GM19438 (cell line): Measurements from ENCODE around the gene GSK3B.
"Not testable (repeated sequence)": the region's sequence is repeated elsewhere in the genome, so short reads cannot be mapped to it uniquely, and the experiment has no call there.

Experiments used
- ATAC-seq: cut with Tn5 transposase; IDR thresholded peaks from one replicate; pipeline ENCODE4 v1.9.1; 2021; ENCODE audit warnings: low read depth; ENCODE audit not compliant: unreplicated experiment

Gene GSK3B

DNA sequence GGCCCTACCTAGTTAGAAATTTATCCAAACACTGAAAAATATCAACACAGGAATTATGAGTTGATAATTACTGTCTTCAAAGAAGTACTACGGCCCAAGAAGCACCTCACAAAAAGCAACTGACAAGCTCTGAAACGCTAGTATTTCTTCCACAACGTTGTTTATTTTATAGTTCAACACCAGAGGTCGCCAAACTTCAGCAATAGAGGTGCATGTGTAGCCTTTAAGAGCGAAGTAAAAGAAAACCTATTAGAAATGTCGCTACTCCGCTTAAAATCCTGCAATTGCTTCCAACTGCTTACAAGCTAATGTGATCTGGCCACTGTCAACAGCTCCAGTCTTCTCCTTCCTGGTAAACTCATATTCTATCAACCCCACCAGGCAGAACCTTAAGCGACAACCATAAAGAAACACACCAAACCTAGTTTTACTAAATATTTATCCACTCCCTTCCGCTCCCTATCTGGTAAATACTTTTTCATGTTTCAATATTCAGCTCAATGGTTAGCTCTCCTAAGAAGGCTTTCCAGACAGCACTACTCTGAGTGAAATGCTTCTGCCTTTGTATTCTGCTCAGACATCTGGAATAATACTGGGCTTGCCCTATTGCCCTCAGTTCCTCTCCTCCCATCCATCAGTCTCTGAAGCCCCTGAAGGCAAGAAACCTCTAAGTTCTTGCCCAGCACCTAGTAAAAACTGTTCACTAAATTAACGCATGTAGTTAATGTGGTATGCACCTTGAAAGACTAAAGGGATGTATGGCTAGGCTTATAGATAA lies 202.1 kb downstream of the GSK3B start:
- ATAC-seq = no peak

DNA sequence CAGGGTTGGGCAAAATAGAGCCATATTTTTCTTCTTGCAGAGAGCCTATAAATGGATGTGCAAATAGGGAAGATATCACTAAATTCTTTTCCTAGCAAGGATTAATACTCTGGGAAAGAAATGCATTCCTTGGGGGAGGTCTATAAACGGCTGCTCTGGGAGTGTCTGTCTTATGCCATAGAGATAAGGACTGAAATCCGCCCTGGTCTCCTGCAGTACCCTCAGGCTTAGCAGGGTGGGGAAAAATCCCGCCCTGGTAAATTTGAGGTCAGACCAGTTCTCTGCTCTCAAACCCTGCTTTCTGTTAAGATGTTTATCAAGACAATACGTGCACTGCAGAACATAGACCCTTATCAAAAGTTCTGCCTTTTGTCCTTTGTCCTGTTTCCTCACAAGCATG lies 205.6 kb downstream of the GSK3B start:
- not testable (repeated sequence) for ATAC-seq

DNA sequence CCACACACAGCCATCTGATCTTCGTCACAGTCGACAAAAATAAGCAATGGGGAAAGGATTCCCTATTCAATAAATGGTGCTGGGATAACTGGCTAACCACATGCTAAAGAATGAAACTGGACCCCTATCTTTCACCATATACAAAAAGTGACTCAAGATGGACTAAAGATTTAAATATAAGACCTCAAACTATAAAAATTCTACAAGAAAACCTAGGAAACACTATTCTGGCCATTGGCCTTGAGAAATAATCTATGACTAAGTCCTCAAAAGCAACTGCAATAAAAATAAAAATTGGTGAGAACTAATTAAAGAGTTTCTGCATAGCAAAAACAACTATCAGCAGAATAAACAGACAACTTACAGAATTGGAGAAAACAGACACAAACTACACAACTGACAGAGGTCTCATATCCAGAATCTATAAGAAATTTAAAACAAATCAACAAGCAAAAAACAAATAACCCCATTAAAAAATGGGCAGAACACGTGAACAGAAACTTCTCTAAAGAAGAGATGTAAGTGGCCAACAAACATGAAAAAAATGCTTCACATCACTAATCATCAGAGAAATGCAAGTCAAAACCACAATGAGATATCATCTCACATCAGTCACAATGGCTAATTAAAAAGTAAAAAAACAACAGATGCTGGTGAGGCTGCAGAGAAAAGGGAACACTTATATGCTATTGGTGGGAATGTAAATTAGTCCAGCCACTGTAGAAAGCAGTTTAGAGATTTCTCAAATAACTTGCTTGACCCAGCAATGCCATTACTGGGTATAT lies 208.3 kb downstream of the GSK3B start:
- ATAC-seq = no peak

DNA sequence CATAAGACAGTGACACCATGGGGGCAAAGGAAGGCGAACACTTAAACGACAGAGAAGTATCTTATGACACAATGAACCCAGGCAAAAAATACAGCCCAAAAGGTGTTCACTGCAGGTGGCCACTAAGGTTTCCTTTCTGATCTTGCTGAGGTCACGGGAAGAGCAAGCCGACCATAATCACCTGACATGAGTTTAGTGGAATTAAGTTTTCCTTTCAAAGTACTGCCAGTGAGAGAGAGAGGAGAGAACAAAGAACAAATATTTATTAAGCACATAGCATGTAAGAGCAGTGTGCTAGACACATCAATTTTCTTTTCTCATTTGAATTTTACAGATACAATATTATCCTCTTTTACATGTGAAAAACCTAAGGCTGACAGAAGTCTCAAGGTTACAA lies 210.1 kb downstream of the GSK3B start:
- ATAC-seq = no peak

DNA sequence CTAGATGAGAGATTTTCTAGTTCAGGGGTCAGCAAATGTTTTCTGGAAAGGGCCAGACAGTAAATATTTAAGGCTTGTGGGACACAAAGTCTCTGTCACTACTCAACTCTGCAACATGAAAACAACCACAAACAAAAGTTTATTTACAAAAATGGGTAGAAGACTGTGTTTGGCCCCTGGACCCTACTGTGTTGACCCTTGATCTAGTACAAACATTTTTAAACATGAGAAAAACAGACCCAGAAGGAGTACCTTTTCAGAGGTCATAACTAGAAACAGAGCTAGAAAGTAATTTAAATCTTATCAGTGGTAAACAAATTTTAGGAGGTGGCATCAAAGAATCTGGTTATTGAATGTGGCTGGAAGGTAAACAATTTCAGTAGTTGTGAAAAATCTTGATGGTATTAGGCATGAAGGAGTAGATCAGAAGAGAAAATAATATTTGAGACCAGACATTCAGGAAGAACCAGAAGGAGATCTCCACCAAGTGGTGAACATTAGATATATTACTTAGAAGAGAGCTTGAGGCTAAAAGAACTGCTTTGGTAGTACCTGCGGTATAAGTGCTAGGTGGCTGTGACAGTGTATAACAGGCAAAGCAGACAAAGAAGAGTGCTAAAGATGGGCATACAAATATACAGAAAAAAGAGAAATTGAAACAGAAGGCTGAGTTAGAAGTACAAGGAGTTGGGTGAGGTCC lies 210.6 kb downstream of the GSK3B start:
- ATAC-seq = no peak

DNA sequence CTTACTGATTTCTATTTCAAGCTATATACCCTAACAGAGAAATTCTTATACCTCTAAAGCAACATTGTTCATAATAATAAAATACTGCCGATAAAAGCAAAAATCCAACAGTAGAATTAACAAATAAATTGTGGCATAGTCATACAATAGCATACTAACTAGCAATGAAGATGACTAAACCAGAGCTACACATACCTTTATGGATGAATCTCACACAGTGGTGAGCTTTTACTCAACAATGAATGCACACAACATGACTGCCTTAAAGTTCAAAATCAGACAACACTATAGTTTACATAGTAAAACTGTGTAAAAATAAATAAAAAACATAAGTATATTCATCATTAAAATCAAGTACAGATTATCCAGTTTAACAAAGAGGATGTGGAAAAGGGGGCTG lies 213.3 kb downstream of the GSK3B start:
- ATAC-seq = no peak

DNA sequence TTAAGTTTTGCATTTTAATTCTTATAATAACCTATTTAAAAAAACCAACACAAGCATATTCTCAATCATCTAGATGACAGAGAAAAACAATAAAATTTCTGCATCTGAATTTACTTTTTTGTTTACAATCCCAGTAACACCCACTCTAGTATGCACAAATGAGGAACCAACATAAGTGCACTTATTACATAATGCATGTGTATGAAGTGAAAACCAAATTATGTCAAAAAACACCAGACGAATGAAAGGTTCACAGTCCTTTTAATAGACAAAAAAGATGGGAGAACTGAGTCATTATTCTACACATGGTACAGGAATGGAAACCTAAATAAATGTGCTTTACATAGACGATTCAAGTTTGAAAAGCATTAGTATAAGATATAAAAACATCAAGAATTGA lies 220.6 kb downstream of the GSK3B start:
- no peak for ATAC-seq

DNA sequence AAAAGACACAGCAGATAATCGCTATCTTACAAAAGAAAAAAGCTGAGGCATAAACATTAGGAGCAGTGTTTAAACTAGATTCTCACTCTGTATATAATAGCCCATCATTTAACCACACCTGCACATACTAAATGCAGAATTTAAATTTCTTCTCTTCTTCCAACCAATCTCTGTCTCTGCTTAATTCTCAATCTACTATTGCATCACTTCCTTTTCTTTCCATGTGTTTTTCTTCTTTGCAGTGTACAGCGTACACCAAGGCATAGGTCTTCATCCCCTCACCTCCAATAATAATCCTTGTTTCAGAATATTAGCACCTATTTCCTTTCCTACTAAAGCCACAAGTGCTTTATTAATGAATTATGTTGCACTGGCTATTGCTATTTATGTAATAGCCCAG lies 221.5 kb downstream of the GSK3B start:
- ATAC-seq = no peak

DNA sequence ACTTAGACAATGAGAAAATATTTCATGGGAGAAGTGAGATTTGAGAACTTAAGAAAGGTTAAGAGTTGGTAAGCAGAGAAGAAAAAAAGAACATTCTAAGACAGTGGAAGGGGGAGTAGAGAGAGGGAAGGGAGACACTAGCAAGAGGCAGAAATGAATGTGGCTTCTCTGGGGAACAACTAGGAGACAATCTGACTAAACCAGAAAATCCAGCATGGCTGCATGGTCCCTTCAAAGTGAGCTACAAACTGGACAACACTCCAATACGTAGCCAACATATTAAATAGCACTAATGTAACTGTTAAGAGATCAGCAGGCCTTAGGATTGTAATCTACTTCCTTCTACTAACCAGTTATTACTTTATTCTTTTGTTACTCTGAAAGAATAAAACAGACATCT lies 222.7 kb downstream of the GSK3B start:
- ATAC-seq = no peak

DNA sequence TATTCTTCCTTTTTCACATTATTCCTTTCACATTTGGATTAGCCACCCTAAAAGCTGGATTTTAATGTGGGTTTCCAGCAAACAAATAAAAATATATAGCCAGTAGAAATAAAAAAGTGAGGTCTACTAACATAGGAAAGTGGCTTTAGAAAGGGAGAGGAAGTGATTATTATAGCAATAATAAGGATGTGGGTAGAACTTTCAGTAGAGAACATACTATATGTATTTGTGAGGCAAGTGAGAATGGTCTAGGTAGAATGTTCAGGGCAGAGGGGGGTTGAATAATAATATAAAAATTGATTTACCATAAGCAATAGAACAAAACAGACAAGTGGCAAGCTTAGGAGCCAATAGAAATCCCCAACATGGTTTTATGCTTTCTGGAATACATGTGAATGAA lies 223.7 kb downstream of the GSK3B start:
- ATAC-seq = no peak

DNA sequence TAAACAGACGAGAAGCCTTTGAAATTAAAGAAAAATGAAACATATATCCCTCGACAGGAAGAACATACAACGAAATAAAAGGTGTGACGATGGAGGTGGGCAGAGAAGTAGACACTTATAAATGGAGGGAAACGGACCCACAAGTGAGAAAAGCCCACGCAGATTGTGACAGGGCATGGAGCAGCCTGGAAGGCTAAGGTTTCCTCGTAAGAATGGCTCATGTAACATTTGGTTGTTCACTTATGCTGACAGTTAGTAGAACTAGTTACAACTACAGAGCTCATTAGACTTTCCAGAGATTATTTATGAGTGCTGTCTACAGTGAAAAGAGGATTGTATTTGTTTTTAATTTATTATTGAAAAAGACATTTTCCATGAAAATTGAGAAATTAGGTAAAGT lies 229.8 kb downstream of the GSK3B start:
- no peak for ATAC-seq

DNA sequence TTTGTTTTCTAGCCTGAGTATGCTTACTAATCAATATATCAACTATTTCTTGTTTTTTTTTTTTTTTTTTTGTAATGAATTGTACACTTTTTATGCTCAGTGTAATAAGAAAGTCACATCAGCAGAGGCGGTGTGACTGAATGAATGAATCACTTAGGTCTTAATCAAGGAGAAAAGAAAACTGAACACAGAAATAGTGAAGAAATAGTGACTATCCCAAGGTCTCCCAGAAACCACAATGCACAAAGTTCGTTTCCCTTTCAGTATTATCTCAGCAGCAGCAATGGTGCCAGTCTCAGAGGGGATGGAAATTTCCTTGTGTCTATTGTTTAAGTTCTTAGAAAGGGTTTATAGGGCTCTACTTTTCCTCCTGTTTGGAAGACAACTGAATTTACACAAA lies 231.6 kb downstream of the GSK3B start:
- no peak for ATAC-seq

DNA sequence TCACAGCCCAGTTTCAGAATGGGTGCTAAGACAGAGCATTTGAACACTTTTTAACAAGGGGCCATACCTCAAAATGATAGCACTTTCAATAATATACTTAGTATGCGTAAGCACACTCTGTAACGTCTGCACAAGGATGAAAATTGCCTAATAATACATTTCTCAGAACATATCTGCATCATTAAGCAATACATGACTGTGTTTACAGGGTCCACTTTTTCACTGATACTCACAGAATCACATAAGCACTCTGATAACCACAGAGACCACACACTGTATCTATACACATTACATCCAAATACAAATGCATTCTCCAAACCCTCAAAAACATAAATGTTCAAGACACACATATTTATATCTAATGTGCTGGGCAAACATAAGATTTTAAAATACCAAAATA lies 232.6 kb downstream of the GSK3B start:
- no peak for ATAC-seq

DNA sequence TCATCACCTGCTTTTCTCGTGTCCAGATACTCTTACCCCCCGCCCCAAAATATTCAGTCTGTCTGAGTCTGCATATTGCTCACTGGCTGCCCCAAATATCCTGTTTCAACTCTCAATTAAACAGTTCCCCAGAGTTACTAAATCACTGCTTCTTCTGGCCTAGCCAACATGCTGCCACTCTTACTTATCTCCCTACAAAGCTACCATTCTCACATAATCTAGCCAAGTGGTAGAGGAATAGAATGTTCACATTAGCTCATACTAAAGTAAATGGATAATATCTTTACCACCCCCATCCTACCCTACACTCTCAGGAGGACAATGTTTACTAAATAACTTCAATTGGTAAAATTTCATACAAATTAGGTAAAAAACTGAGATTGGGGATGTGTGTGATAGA lies 234.5 kb downstream of the GSK3B start:
- ATAC-seq = no peak

DNA sequence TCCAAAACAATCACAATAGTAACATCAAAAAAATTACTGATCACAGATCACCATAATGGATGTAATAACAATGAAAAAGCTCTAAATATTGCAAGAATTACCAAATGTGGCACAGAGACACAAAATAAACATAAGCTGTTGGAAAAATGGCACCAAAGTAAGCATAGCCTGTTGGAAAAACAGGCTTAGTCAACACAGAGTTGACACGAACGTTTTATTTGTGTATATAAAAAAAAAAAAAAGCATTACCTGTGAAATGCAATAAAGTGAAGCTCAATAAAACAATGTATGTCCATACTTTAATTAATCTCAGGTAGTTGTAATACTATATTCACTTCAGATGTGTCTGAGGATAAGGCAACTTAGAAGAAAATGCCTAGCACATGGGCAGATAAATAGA lies 235.3 kb downstream of the GSK3B start:
- no peak for ATAC-seq

DNA sequence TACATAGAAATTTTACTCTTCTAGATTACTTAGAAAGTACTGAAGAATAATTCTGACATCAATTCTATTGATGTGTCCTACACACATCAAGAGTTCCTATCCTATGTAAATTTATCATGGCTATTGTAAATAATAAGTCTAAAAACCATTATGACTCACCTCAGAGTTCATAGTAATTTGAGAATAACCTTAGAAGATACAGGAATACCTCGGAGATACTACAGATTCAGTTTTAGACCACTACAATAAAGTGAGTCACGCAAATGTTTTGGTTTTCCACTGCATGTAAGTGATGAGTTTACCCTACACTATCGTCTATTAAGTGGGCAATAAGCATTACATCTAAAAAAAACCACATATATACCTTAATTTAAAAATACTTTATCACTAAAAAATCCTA lies 237.6 kb downstream of the GSK3B start:
- no peak for ATAC-seq

DNA sequence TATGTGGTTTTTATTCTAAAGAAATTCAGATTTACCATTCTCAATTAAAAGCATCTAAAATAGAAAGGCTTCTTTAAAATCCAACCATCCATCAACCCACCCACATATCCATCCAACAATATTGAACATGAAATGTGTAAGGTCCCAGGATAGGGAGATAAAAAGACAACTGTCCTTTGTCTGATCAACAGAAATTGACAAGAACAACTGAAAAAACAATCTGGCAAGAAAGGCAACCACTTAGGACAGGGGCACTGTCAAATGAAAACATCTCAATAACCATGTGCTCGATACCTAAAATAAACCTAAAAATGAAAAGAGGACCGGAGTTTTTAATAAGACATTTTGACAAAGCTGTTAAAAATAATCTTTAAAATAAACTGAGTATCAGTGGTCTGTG lies 245.1 kb downstream of the GSK3B start:
- ATAC-seq = no peak

DNA sequence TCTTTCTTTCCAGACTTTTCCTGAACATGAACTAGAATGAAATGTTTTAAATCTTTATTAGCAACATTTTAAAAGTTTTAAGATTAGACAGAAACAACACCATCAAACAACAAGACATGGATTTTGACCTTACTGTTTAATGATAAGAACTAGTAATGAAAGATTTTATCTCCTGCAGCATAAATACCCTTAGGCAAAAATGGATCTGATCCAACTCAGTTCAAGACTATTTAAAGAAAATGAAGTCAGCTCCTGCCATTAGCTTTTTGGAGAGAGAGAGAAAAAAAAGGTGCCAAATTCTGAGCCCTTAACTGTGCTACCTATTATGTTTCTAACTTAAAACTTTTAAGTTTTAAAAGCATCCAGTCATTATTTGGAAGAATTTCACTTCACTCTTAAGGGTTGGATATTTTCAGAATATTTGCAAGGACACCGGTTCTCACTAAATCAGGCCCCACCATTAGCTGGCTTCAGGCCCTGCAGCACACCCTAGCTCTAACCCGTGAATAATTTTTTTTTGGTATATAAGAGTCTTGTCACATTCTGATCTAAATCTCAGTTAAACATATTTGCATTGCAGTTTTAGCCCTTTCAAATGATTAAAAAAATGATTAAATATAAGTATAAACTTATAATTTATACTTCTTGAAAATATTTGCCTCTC lies 252.3 kb downstream of the GSK3B start:
- no peak for ATAC-seq

DNA sequence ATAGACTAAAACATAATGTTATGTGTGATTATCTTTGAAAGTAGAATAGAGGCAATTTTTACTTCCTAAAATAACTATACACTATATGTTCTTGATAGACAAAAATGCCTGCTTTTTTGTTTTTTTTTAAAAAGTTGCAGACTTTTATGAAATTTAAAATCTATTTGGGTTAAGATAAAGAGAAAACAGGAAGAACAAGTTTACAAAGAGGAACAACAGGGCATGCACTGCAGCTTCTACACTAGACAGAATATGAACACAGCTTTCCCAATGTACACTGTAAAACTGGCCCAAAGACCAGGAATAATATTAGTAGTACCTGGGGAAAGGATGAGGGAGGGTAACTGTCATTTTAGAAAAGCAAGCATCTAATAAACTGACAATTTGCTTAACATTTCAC lies 258.7 kb downstream of the GSK3B start:
- ATAC-seq = no peak

DNA sequence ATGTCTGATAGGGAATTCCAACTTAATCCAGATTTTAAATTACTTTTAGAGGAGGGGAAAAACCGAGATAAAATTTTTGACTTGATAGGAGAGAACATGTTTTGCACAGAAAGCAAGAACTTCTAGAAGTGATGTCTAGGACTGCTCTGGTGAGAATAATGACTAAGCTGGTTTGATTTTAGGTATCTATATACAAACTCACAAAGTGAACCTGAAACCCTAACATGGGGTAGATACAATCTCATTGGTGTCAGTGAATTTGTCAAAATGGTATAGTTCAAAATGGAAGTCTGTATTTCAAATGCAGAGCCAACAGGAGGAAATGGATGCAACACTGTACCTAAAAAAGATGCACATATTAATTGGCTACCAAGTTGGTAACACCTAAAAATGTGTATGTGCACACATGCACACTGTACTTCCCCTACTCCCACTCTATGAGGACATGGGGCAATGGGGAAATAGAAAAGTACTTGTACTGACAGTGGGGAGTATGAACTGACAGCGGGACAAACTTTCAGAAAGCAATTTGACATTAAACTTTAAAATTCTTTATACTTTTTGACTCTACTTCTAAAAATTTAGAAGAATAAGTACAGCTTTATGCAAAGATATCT lies 259.4 kb downstream of the GSK3B start:
- ATAC-seq = no peak

DNA sequence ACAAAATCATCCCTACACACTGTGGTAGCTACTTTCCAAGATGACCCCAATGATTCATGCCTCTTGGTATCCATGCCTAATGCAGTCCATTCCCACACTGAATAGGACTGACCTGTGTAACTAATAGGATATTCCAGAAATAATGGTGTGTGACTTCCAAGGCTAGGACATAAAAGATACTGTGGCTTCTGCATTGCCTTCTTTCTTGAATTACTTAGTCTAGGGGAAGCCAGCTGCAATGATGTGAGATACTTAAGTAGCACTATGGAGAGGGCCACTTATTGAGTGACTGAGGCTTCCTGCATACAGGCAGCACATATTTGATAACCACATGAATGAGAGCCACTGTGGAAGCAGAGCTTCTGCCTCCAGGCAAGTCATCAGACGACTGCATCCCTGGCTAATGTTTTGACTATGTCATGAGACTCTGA lies 262.3 kb downstream of the GSK3B start:
- ATAC-seq = no peak
